Measurements from ENCODE around the gene TAF4. TPM values are rescaled to one million over a fixed set of nuclear protein-coding genes. Genes with fewer than 3 reads are reported as not detected.

The TAF4 gene
- total and polyA plus RNA-seq, 2 of the 13 experiments (the other 11 are each of a cell fraction or from before 2014, with no cell fraction given), result 5.9 to 12.0 TPM

DNA sequence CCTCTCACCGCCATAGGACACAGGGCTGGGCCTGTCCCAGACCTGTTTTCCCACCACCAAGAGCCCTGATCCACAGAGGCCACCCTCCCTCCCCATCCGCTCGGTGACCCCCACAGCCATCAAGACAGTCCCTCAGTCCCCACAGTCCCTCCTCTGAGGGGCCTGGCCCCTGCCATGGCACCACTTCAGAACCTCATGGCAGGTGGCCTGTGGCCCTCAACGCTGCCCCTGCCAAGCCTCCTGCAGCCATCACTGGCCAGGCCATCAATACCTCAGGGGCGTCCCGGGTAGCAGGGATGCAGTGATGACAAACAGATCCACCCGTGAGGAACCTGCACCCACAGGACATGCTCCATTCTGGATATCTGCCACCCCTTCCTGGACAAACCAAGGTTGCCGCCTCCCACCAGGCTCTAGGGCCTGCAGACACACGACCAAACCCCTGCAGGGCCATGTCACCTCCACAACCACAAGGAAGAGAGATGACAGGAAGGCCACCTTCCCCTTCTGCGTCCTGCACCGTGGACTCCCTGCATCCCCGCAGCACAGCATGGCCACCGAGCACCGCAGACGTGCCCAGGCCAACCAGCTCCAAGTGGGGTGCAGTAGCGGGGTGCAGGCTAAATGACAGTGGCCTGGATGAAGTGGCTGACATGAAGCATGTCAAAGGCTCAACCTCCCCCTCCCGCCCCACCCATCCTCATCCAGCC is 14.0 kb downstream of the TAF4 start:
- ChIA-PET CTCF (ENCODE audit: low intra/inter-chr PET ratio, low total read pairs) (no interaction called here), POLR2A (no interaction called here)
- Histone ChIP-seq H3K36me3 (replicated peaks in 1 of 2; ENCODE audit: control insufficient read depth in 1 of 2, insufficient read depth in 2 of 2, low read length in 2 of 2) (peaks cover 32 to 42% of the 10 kb centered on the region in 2 experiments), H3K27me3 (ENCODE audit: control insufficient read depth in 1 of 2, insufficient read depth in 2 of 2, low read length in 2 of 2) (no peaks in the 10 kb centered on the region), H3K4me1 (ENCODE audit: insufficient read depth, low read length) (no peaks in the 10 kb centered on the region), H3K4me3 (replicated peaks in 1 of 3; ENCODE audit: insufficient read depth in 1 of 3, low read depth in 2 of 3, low read length in 3 of 3) (no peak overlapping the region), H2AFZ (ENCODE audit: low read length) (no peak overlapping the region), H4K20me1 (ENCODE audit: insufficient read depth, low read length) (peaks cover 26% of the 10 kb centered on the region; the same call in 1 of the 2 replicates), H3K4me2 (ENCODE audit: low read depth, low read length) (no peak overlapping the region), H3K9ac (ENCODE audit: insufficient read depth, low read depth, low read length) (no peak overlapping the region), H3K79me2 (ENCODE audit: insufficient read depth, low read length) (peaks cover 96% of the 10 kb centered on the region), H3K27ac (ENCODE audit: extremely low read length, insufficient read depth, low read length) (no peak overlapping the region), H3K9me3 (ENCODE audit: low read length) (no peaks in the 10 kb centered on the region)
- ATAC-seq (no peak), DNase-seq (ENCODE audit: low spot score) (no peak), FAIRE-seq (no peak)
- no TSS peak for BruUV-seq (replicated peaks)
- 91% methylated on average over 17 of the region's 17 CpGs for WGBS (ENCODE audit: low lambda C conversion rate)
- intact Hi-C loops (cut with micrococcal nuclease; ENCODE audit: unreplicated experiment), result no loop called here
- TF ChIP-seq ZNF550 (CRISPR knock-in tag; IDR thresholded peaks at IDR 0.05; ENCODE audit: borderline replicate concordance) (0 out of 2 replicates have a peak, but pooled peaks have one; percentile 17), BRCA1 (CRISPR knock-in tag; IDR thresholded peaks at IDR 0.05) (no peak), ZNF670 (CRISPR knock-in tag; IDR thresholded peaks at IDR 0.05; ENCODE audit: borderline replicate concordance) (no peak), AGO2 (optimal IDR thresholded peaks at IDR 0.05; ENCODE audit: low read depth, low read length) (peak; percentile 24), HMGA1 (CRISPR knock-in tag; conservative IDR thresholded peaks at IDR 0.05) (no peak), MED8 (CRISPR knock-in tag; IDR thresholded peaks at IDR 0.05; ENCODE audit: insufficient replicate concordance) (no peak), NCOA2 (CRISPR knock-in tag; IDR thresholded peaks at IDR 0.05) (no peak), ZNF124 (CRISPR knock-in tag; IDR thresholded peaks at IDR 0.05) (no peak), ZBTB38 (CRISPR knock-in tag; IDR thresholded peaks at IDR 0.05) (0 out of 2 replicates have a peak, but pooled peaks have one; percentile 16)
- in situ Hi-C loops (cut with HindIII; ENCODE audit: extremely low pct_ligation_motif_present, low pct_unique_long_range_greater_than_20kb), result no loop called here

DNA sequence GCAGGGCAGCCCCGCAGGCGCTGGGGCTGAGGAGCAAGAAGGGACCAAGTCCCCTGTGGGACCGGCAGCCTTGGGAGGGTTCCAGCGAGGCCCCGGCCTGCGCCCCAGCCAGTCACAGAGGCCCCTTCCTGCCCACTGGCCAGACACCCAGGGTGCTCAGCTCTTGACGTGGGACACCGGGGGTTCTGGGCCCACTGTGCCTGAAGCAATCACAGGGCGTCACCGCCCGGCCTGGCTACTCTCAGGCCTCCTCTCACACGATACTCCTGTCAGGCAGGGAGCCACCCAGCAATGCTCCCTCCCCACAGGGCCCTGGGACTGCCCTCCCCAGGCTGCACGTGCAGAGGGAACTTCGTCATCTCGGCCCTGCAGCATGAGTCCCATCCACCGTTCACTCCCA is 14.5 kb downstream of the TAF4 start:
- H3K79me2 ChIP-seq (ENCODE audit: insufficient read depth, low read length), result peaks cover 96% of the 10 kb centered on the region
- FAIRE-seq, result no peak
- no peak for DNase-seq (ENCODE audit: low spot score)
- H3K27ac ChIP-seq (ENCODE audit: extremely low read length, insufficient read depth, low read length), result no peak overlapping the region
- CTCF ChIA-PET (ENCODE audit: low intra/inter-chr PET ratio, low total read pairs), result no interaction called here
- H3K27me3 ChIP-seq (ENCODE audit: control insufficient read depth in 1 of 2, insufficient read depth in 2 of 2, low read length in 2 of 2), result no peaks in the 10 kb centered on the region
- TF ChIP-seq, protein P1, sequence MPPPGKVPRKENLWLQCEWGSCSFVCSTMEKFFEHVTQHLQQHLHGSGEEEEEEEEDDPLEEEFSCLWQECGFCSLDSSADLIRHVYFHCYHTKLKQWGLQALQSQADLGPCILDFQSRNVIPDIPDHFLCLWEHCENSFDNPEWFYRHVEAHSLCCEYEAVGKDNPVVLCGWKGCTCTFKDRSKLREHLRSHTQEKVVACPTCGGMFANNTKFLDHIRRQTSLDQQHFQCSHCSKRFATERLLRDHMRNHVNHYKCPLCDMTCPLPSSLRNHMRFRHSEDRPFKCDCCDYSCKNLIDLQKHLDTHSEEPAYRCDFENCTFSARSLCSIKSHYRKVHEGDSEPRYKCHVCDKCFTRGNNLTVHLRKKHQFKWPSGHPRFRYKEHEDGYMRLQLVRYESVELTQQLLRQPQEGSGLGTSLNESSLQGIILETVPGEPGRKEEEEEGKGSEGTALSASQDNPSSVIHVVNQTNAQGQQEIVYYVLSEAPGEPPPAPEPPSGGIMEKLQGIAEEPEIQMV (CRISPR knock-in tag; IDR thresholded peaks at IDR 0.05; ENCODE audit: low read depth), result no peak
- peak; percentile 36 for TF ChIP-seq AGO2 (optimal IDR thresholded peaks at IDR 0.05; ENCODE audit: low read depth, low read length)
- H3K4me2 ChIP-seq (ENCODE audit: low read depth, low read length), result no peak overlapping the region
- in situ Hi-C loops (cut with HindIII; ENCODE audit: extremely low pct_ligation_motif_present, low pct_unique_long_range_greater_than_20kb), result no loop called here
- intact Hi-C loops (cut with micrococcal nuclease; ENCODE audit: unreplicated experiment), result no loop called here
- H3K4me3 ChIP-seq (replicated peaks in 1 of 3; ENCODE audit: insufficient read depth in 1 of 3, low read depth in 2 of 3, low read length in 3 of 3), result no peak overlapping the region
- WGBS (ENCODE audit: low lambda C conversion rate), result 92% methylated on average over 12 of the region's 16 CpGs
- ATAC-seq, result peak; percentile 4; the same call in 2 of the 3 replicates
- POLR2A ChIA-PET, result no interaction called here
- peaks cover 29 to 38% of the 10 kb centered on the region in 2 experiments for H3K36me3 ChIP-seq (replicated peaks in 1 of 2; ENCODE audit: control insufficient read depth in 1 of 2, insufficient read depth in 2 of 2, low read length in 2 of 2)
- H4K20me1 ChIP-seq (ENCODE audit: insufficient read depth, low read length), result peaks cover 27% of the 10 kb centered on the region; the same call in 1 of the 2 replicates
- BruUV-seq (replicated peaks), result no TSS peak
- no peaks in the 10 kb centered on the region for H3K4me1 ChIP-seq (ENCODE audit: insufficient read depth, low read length)
- H2AFZ ChIP-seq (ENCODE audit: low read length), result no peak overlapping the region
- H3K9ac ChIP-seq (ENCODE audit: insufficient read depth, low read depth, low read length), result no peak overlapping the region
- H3K9me3 ChIP-seq (ENCODE audit: low read length), result no peaks in the 10 kb centered on the region

Data from HepG2 (cell line).